ENCODE measurements around the gene YJEFN3. TPM values are rescaled to one million over a fixed set of nuclear protein-coding genes. Genes with fewer than 3 reads are reported as not detected.

YJEFN3 gene
- total RNA-seq, 1 donor, result 0.43 TPM

- H3K4me3 ChIP-seq (ENCODE audit: low read depth, low read length), result no peak overlapping the region
- no peak for TF ChIP-seq CTCF (IDR thresholded peaks at IDR 0.05; ENCODE audit: insufficient read depth, low read depth, low read length)
- DNase-seq (ENCODE audit: low read depth), result no peak
These were observed 34.7 kb downstream of the YJEFN3 start for GRCh38 chr19:19563348-19563848.

GRCh38 chr19:19566306-19566705 is 37.6 kb downstream of the YJEFN3 start:
- H3K4me3 ChIP-seq (ENCODE audit: low read depth, low read length), result no peak overlapping the region
- DNase-seq (ENCODE audit: low read depth), result peak; percentile 17
- no peak for TF ChIP-seq CTCF (IDR thresholded peaks at IDR 0.05; ENCODE audit: insufficient read depth, low read depth, low read length)

GRCh38 chr19:19567391-19567790 is 38.7 kb downstream of the YJEFN3 start:
- no peak overlapping the region for H3K4me3 ChIP-seq (ENCODE audit: low read depth, low read length)
- DNase-seq (ENCODE audit: low read depth), result no peak
- TF ChIP-seq CTCF (IDR thresholded peaks at IDR 0.05; ENCODE audit: insufficient read depth, low read depth, low read length), result no peak

- no peak for TF ChIP-seq CTCF (IDR thresholded peaks at IDR 0.05; ENCODE audit: insufficient read depth, low read depth, low read length)
- DNase-seq (ENCODE audit: low read depth), result peak; percentile 37
- H3K4me3 ChIP-seq (ENCODE audit: low read depth, low read length), result no peak overlapping the region
These were observed 40.4 kb downstream of the YJEFN3 start for GRCh38 chr19:19568802-19569756.

- DNase-seq (ENCODE audit: low read depth), result no peak
- TF ChIP-seq CTCF (IDR thresholded peaks at IDR 0.05; ENCODE audit: insufficient read depth, low read depth, low read length), result no peak
- no peak overlapping the region for H3K4me3 ChIP-seq (ENCODE audit: low read depth, low read length)
These were observed 41.9 kb downstream of the YJEFN3 start for GRCh38 chr19:19570571-19570970.

- no peak for DNase-seq (ENCODE audit: low read depth)
- H3K4me3 ChIP-seq (ENCODE audit: low read depth, low read length), result no peak overlapping the region
- no peak for TF ChIP-seq CTCF (IDR thresholded peaks at IDR 0.05; ENCODE audit: insufficient read depth, low read depth, low read length)
These were observed 42.5 kb downstream of the YJEFN3 start for GRCh38 chr19:19571071-19571786.
